Measurements from ENCODE around the gene ITPA. TPM values are rescaled to one million over a fixed set of nuclear protein-coding genes. Genes with fewer than 3 reads are reported as not detected.

Gene ITPA
- total and polyA plus RNA-seq, 2 of the 13 experiments (the other 11 are each of a cell fraction or from before 2014, with no cell fraction given), result 60.1 to 103 TPM

GRCh38 chr20:3231889-3232588, 22.7 kb downstream of the ITPA start (continued):
- no peak for TF ChIP-seq USF2 (IDR thresholded peaks at IDR 0.05; ENCODE audit: low read depth, low read length)
- no peak; the same call in 1 of the 2 replicates for TF ChIP-seq USF2 (CRISPR knock-in tag; IDR thresholded peaks at IDR 0.05; ENCODE audit: borderline replicate concordance)
- TF ChIP-seq, protein P1, sequence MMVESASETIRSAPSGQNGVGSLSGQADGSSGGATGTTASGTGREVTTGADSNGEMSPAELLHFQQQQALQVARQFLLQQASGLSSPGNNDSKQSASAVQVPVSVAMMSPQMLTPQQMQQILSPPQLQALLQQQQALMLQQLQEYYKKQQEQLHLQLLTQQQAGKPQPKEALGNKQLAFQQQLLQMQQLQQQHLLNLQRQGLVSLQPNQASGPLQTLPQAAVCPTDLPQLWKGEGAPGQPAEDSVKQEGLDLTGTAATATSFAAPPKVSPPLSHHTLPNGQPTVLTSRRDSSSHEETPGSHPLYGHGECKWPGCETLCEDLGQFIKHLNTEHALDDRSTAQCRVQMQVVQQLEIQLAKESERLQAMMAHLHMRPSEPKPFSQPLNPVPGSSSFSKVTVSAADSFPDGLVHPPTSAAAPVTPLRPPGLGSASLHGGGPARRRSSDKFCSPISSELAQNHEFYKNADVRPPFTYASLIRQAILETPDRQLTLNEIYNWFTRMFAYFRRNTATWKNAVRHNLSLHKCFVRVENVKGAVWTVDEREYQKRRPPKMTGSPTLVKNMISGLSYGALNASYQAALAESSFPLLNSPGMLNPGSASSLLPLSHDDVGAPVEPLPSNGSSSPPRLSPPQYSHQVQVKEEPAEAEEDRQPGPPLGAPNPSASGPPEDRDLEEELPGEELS (CRISPR knock-in tag; IDR thresholded peaks at IDR 0.05), result peak; percentile 87
- TF ChIP-seq ATF7 (IDR thresholded peaks at IDR 0.05), result no peak
- TF ChIP-seq ATF7 (CRISPR knock-in tag; IDR thresholded peaks at IDR 0.05), result peak; percentile 68
- TF ChIP-seq ZNF713 (CRISPR knock-in tag; IDR thresholded peaks at IDR 0.05), result 0 out of 2 replicates have a peak, but pooled peaks have one; percentile 43
- no peak for TF ChIP-seq ZNF550 (CRISPR knock-in tag; IDR thresholded peaks at IDR 0.05; ENCODE audit: borderline replicate concordance)
- TF ChIP-seq AGO2 (optimal IDR thresholded peaks at IDR 0.05; ENCODE audit: low read depth, low read length), result no peak
- TF ChIP-seq FOXJ3 (CRISPR knock-in tag; IDR thresholded peaks at IDR 0.05; ENCODE audit: borderline replicate concordance), result peak; percentile 36; the same call in 1 of the 2 replicates
- peak; percentile 88 for TF ChIP-seq SAP130 (CRISPR knock-in tag; IDR thresholded peaks at IDR 0.05; ENCODE audit: low read depth)
- peak; percentile 41 for TF ChIP-seq CBX1 (IDR thresholded peaks at IDR 0.05; ENCODE audit: low read depth)
- no peak for TF ChIP-seq SYNCRIP (IDR thresholded peaks at IDR 0.05; ENCODE audit: insufficient read depth, low read depth, low read length)
- no peak for TF ChIP-seq SP2 (CRISPR knock-in tag; IDR thresholded peaks at IDR 0.05)
- no peak for TF ChIP-seq HOXD1 (CRISPR knock-in tag; IDR thresholded peaks at IDR 0.05)
- TF ChIP-seq POLR2G (IDR thresholded peaks at IDR 0.05; ENCODE audit: low read depth, low read length), result no peak
- peak; percentile 82; the same call in 1 of the 2 replicates for TF ChIP-seq BRCA1 (CRISPR knock-in tag; IDR thresholded peaks at IDR 0.05)
- peak; percentile 37; the same call in 1 of the 2 replicates for TF ChIP-seq DMAP1 (CRISPR knock-in tag; IDR thresholded peaks at IDR 0.05)
- peak; percentile 72; the same call in 1 of the 2 replicates for TF ChIP-seq ZNF362 (CRISPR knock-in tag; IDR thresholded peaks at IDR 0.05; ENCODE audit: borderline replicate concordance)
- peak; percentile 58; the same call in 1 of the 2 replicates for TF ChIP-seq ZNF230 (CRISPR knock-in tag; IDR thresholded peaks at IDR 0.05)
- peak; percentile 60; the same call in 1 of the 2 replicates for TF ChIP-seq NR2F6 (IDR thresholded peaks at IDR 0.05)
- peak; percentile 89 for TF ChIP-seq NR2F6 (CRISPR knock-in tag; IDR thresholded peaks at IDR 0.05)
- TF ChIP-seq SMAD9 (CRISPR knock-in tag; IDR thresholded peaks at IDR 0.05), result no peak
- peak; percentile 42; the same call in 1 of the 2 replicates for TF ChIP-seq ZNF281 (CRISPR knock-in tag; IDR thresholded peaks at IDR 0.05; ENCODE audit: borderline replicate concordance)
- no peak for TF ChIP-seq RFXANK (CRISPR knock-in tag; IDR thresholded peaks at IDR 0.05)

Measured in HepG2 (cell line).